NCI-H345 treated with DMSO at 0.1 percent for 48 hours (cell line): ENCODE results near the gene UPF1.

Source experiments
- DNase-seq: peaks from one replicate; lab custom pipeline; 2025; ENCODE audit not compliant: unreplicated experiment; lab: John Stamatoyannopoulos, UW

UPF1 gene

DNA sequence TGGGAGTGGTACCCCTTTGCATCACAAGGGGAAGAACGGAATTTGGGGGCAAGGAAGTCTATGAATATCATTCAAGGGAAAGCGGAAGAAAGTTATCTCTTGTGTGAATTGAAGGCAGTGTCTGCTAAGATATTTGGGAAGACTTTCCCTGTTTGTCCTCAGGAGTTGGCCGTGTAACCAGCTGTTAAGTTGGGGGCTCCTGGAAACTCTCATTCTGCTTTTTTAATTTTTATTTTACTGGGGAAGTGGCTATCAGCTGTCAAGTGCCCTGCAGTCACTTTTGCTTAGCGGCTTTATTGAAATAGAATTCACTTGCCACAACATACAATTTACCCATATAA lies 2.9 kb downstream of the UPF1 start:
- no peak for DNase-seq

DNA sequence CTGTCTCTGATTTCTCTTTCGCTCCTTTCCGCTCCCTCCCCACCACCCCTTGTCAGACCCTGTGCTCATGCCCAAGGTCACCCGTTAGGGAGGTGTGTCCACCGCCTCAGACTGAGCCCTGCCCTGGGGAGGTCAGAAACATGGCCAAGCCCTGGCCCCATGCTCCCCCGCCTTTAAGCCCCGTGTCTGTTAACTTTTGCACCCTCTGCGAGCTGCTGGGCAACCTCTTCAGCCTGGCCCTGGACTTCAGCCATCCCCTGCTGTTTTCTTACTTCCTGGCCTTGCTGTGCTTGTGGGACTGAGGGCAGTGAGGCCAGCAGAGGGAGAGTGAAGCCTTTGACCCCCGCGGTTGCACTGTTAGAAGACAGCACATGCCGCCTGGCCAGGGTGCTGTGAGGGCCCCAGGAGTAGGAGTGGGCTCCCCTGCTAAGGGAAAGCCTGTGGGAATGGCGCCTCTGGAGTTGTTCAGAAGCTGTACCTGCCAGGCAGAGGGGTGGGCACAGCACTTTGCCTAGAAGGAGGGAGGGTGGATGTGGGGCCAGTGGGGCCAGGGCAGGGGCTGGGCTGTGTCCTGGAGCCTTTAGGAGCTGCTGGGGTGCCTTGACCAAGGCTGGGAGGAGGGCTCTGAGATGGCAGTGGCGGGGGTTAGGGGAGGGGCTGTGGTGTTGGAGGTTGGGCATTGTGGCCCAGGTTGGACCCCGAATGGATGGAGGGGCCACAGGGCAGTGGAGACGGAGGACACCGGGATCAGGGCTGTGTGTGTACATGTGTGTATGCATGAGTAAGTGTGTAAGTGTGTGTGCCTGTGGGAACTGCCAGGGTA lies 7.9 kb downstream of the UPF1 start:
- DNase-seq, result no peak

DNA sequence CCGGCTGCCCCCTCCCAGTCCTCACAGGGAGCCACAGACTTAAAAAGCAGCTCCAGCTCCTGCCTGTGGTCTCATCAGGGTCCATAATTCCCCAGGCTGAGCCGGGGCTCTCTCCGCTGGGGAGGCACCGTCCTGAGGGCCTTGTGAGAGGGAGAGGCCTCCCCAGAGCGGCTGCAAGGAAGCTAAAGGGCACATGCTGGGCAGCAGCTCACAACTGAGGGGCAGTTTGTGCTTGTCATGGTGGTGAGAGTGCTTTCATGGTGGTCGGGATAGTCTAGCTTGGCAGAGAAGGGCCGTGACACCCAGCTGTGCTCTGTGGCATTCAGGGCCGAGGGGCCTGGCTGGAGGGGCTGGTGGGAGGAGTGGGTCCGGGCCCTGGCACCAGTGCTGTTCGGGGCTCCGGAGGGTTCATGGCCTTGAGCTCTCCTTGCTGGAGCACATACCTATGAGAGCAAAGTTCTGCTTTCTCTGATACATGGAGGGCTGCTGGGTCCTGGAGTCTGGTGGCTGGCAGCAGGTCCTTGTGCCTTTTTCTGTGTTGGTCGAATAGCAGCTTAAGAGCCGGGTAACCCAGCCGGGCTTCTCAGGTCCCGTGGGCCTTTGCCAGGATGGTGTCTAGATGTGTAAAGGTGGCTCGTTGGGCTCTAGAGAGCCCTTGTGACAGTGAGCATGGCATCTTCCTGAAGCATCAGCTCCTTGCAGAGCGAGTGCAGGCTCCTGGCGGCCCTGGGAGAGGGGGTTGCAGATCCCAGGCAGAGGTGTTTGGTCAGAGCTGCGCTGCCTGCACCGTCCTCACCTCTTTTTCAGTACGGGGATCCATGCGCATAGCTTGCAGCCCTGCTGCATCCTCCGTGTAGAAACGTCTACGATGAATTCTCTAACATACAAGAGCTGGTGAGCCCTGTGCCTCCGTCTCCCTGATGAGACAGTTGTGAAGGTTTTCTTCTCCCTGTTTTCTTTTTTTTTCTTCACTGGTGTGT lies 8.8 kb downstream of the UPF1 start:
- no peak for DNase-seq

DNA sequence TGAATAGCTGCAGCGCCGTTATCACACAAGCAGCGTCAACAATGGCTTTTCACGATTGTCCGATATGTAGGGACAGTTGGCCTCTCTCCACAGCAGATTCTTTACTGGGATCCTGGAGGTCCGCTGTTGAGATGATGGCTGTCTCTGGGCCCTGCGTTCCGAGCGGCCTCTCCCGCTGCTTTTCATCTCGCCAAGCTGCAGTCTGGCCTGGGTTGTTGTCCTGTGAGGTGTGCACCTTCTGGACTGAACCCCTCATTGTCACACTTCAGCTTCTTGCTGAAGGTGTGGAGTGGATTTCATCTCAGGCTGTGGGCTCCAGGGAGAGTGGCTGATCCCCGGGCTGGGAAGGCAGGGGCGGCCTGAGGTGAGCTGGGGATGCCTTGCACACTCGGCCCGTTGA lies 9.6 kb downstream of the UPF1 start:
- DNase-seq, result no peak

DNA sequence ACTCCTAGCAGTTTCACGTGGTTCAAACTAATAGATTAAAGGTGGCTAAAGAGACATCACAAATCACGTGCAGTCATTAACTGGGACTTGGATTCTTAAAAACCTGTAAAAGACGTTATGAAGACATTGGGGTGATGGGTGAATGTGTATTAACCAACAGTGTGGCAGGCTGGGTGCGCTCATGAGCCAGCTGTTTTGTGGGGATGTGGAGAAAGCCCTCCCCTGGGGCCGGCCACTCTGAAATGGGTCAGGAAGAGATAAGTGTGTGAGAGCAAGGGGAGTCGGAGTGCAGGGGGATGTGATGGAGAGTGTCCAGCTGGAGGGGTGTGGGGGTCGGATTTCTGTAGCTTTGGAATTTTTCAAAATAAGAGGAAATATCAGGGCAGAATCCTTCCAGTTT lies 10.4 kb downstream of the UPF1 start:
- DNase-seq, result no peak

DNA sequence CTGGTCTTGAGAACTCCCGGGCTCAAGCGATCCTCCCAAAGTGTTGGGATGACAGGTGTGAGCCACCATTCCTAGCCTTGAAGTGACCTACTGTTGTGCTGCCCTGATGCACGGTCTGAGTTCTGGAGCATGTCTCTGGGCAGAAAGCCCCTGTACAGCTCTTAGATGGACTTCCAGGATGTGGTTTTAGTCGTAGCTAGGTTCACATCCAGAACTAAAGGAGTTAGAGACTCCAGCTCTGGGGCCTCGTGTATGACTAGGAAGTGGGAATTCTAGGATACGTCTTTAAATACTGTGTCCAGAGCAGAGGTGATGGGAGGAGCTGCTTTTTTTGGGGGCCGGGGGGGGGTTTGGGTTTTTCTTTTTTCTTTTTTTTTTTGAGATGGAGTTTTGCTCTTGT lies 12.2 kb downstream of the UPF1 start:
- no peak for DNase-seq

DNA sequence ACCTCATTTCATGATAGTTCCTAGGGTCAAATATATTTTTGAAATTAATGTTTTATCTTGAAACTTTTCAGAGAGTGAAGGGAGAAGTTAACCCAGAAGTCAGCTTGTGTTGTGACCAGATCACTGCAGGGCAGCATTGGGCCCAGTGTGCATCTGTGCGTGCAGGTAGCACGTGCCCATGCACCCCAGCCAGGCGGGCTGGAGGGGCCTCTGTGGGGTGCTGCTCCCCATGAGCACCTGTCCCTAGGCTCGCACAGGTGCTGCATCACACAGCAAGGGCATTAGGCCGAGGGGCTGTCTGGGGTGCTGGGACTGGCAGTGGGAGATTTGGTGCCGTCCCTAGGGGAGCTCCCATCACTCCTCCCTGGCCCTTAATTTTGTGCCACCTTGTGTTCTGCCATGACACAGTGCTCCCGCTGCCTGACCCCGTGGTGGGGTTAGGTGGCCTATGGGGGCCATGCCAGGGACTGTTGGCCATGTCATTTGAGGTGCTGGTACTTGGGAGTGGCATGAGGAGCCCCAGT lies 13.1 kb downstream of the UPF1 start:
- no peak for DNase-seq

DNA sequence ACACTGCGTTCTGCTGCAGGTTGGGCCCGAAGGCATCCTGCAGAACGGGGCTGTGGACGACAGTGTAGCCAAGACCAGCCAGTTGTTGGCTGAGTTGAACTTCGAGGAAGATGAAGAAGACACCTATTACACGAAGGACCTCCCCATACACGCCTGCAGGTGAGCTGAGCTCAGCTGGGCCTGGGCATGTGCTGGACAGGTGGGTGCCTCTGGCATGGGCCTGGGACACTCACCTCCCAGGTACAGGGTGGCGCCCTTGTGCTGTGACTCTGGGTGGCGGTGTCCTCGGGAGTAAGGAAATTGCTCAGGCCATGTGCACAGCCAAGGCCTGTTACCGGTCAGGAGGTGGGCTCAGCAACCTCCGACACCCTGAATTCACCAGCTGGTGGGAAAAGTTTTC lies 14.2 kb downstream of the UPF1 start:
- DNase-seq, result no peak

DNA sequence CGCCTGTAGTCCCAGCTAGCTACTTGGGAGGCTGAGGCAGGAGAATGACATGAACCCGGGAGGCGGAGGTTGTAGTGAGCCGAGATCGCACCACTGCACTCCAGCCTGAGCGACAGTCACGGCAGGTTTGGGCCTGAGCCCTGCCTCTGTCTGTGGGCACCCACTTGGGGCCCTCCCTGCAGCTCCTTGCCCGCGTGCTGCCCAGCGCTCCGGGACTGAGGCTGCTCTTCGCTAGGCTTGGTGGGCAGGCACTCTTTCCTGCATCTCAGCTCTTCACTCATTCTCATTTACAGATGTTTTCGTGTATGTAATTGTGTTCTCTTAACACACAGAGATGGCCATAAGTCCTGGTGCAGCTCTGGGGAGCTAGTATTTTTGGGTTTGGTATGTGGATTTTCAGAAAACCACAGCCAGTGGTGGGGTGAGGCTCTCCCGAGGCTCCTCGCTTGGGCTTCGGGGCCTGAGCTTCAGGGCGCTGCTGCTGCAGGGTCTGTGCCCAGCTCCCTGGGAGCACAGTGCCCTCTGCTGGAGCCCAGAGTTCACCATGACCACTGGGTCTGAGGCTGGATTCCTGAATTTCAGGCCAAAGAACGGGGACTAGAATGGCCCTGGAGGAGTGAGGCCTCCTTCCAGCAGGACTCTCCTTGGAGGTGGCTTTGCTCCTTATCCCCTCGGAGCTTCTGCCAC lies 15.2 kb downstream of the UPF1 start:
- DNase-seq, result no peak

DNA sequence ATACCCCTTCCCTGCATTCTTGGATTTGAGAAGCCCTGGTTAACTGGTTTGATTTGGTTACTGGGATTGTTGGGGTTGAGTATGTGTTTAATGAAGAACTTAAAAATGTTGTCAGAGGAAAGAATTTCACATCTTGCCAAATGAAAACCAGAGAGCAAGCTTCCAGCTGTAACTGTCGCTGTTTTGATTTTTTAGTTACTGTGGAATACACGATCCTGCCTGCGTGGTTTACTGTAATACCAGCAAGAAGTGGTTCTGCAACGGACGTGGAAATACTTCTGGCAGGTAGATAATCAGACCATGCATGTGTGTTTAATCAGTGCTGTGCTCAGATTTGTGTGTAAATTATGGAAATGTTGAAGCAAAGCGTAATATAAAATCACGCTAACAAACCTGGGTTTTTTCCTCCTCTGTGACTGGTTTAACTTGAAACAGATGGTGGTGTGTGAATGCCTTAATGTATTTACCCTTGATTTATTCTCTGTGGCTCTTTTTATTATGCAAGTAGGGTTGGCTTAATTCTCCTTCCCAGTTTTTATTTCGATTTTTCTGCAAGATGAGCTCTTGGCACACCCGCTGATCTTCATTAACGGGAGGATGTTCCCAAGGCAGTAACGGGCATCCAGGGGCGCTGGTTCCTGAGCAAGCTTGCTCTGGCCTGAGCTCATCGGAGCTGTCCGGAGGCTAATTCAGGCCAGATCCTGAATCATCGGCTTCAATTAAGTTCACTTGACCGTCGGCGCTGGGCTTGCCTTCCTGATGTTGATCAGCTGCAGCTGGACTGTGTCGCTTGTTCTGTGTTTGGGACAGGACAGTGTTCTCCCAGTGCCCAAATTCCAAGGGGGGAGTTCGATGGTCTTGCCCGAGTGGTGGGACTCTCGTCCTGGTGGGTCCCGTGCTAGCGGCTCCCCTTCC lies 16.0 kb downstream of the UPF1 start:
- DNase-seq, result no peak

DNA sequence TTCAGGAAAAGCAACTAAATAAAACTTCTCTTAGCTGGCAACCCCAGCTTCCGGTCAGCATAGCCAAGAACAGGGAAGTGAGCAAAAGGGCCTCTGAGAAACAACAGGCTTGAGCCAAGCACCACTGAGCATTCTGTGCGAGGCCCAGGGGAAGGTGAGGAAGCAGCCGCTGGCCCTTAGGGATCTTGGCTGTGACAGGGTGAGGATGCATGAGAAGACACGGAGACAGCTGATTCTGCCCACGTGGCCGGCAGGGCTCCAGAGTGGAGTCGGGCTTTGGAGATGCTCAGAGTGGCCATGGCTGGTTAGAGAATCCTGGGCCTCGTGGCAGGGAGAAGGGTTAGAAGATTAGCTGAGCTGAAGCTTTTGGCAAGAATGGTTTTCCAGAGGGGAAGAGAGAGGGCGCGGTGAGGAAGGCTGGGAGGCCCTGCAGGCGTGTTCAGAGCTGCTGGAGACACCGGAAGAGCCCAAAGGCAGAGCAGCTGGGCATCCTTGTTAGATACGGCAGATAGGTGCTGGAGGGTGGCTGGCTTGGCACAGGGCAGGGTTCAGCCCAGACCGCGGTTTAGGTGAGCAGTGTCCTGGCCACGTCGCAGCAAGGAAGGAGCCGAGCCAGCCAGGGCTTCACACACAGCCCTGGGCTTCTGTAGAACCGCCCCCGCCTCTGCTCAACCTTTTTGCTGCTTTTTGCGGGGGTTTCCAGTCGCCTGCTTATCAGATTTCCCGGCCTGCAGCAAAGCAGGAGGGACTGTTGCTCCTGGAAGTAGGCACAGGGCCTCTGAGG lies 17.3 kb downstream of the UPF1 start:
- DNase-seq, result no peak

DNA sequence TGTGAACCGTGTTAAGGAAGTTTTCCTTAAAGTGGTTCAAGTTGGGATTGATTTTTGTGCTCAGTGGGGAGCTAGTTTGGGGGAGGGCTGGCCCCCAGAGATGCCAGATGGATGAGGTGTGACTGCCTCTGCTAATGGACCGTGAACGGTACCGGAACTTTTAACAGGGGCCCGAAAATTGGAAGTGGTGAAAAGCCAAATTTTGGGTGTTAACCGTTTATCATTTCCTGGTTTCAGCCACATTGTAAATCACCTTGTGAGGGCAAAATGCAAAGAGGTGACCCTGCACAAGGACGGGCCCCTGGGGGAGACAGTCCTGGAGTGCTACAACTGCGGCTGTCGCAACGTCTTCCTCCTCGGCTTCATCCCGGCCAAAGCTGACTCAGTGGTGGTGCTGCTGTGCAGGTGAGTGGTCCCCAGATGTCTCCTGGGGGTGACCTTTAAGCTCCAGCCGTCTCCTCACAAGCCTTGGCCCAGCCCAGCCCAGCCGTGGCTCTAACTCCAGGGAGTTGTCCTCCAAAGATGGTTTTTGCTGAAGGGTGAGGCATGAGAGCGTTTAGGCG lies 18.2 kb downstream of the UPF1 start:
- DNase-seq, result no peak

DNA sequence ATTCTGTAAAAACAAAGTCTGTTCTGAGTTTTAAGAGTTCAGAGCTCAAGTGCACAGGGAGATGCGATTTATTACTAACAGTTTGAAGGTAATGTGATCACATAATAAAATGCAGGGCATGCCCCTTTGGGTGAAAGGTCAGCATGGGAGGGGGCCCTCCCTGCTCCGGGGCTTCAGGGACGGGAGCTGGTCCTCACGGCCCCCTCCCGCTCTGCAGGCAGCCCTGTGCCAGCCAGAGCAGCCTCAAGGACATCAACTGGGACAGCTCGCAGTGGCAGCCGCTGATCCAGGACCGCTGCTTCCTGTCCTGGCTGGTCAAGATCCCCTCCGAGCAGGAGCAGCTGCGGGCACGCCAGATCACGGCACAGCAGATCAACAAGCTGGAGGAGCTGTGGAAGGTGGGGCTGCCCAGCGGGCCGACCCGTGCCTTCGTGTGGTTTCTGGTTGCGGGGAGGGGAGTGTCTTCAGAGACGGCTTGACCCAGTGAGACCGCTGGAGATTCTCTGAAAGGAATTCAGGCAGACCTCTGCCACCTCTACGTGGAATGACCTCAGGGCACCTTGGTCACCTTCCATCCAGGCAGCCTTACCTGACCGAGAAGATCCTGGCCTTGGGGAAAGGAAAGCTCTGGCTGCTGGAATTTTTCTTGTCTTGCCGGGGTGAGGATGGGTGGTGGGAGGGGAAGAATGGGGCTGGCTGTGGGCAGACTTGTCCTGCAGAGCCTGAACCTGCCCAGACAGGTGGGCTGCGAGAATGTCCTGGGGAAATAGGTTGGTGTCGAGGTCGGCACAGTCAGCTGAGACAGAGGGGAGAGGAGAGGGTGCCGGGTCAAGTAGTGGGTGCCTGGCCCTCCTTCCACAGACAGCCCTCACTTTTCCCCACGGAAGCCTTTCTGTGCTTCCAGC lies 19.0 kb downstream of the UPF1 start:
- no peak for DNase-seq

DNA sequence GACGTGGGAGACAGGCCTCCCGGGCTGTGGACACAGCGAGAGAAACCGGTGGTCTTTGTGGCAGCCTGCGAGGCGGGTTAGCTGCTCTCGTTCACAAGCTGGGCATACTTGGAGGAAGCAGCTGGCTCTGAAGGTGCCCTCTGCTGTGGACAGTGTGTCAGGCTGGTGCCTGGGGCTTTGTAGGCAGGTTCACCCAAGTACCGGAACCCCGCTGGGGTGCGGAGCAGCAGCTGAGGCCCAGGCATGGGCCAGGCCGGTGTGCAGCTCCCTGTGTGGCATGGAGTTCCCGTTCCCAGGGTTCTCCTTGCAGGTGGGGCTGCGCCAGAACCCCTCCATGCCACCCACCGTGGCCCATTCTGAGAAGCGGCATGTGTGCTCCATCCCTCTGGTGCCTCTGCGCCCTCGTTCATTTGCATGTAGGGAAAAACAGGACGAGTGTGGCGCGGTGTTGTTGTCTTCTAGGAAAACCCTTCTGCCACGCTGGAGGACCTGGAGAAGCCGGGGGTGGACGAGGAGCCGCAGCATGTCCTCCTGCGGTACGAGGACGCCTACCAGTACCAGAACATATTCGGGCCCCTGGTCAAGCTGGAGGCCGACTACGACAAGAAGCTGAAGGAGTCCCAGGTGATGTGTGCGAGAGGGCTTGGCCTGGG lies 20.0 kb downstream of the UPF1 start:
- no peak for DNase-seq

DNA sequence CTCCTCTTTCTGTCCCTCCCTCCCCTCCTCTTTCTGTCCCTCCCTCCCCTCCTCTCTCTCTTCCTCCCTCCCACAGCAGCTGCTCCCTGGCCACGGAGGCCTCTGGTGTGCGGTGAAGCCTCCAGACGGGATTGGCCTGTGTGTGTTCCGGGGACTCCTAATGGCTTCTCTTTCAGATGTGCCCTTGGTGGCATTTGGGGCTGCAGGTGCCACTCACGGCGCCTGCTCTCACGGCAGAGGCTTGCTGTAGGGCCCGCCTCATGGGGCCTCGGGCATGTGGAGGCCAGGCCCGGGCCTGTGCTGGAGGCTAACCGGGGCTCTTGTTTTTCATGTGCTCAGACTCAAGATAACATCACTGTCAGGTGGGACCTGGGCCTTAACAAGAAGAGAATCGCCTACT lies 20.9 kb downstream of the UPF1 start:
- DNase-seq, result no peak

DNA sequence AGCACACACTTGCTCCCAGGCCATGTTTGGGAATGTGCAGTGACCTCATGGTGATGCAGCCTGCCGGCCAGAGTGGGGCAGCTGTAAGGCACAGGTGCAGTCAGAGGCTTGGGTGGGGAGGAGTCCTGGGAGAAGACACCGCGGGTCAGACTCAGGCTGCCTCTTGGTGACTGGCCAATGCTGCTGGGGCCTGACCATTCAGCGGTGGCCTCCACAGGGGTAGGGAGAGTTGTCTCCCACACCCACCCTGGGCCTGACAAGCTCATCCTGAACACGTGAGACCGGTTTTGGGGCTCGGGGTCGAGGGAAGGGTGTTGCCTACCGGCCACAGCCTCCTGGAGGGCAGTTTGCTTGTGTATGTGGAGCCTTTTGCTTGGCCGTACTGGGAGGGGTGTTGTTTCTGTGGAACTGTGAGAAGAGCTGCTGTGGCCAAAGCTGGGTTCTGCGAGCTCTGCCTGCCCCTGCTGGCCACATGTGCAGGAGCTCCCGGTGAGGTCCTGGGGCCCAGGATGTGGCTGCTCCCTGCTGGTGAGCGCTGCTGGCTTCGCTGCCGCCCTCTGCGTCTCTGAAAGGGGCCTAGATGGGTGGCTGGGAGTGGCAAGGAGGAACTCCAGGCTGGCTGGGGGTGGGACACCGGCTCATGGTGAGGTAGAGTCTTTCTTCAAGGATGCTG lies 22.1 kb downstream of the UPF1 start:
- no peak for DNase-seq

DNA sequence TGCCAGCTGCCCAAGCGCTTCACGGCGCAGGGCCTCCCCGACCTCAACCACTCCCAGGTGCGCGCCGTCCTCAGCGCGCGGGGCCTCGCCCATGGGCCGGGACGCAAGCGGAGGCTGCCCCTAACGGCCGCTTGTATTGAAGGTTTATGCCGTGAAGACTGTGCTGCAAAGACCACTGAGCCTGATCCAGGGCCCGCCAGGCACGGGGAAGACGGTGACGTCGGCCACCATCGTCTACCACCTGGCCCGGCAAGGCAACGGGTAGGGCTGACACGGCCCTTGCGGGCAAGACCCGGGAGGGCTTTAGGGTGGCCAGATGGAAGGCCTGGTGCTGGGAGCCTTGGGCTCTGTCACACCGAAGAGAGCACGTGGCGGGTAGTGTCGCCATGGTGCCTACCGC lies 23.2 kb downstream of the UPF1 start:
- no peak for DNase-seq
